Smooth muscle cell (in vitro differentiated cells): ENCODE results near the gene SLC66A3. TPM values are rescaled to one million over a fixed set of nuclear protein-coding genes. Genes with fewer than 3 reads are reported as not detected.
A peak's percentile ranks its signal among the peaks of the same experiment; 100 is the strongest.

Experiments used
- DNase-seq: peaks from one replicate; lab custom pipeline; 2025; ENCODE audit not compliant: unreplicated experiment; lab: John Stamatoyannopoulos, UW
- H2AFZ ChIP-seq: fragments of 200-600 bp; sonication (generic); 2 replicates; pipeline ENCODE4 v1.6.0; 2016; ENCODE audit warnings: antibody characterized with exemption, low read depth, mild to moderate bottlenecking
- H3F3A ChIP-seq: fragments of 200-600 bp; sonication (generic); 2 replicates; pipeline ENCODE4 v1.6.0; 2017; ENCODE audit warnings: antibody characterized with exemption, low read depth
- H3K27ac ChIP-seq: fragments of 200-600 bp; sonication (generic); 2 replicates; pipeline ENCODE4 v1.5.1; 2016; ENCODE audit warnings: low read depth, mild to moderate bottlenecking
- H3K27me3 ChIP-seq: fragments of 200-600 bp; sonication (generic); 2 replicates; pipeline ENCODE4 v1.6.1; 2016; ENCODE audit warnings: low read depth, mild to moderate bottlenecking
- H3K36me3 ChIP-seq: fragments of 200-600 bp; sonication (generic); 2 replicates; pipeline ENCODE4 v1.5.1; 2016; ENCODE audit warnings: low read depth
- H3K4me1 ChIP-seq: fragments of 200-600 bp; sonication (generic); 2 replicates; pipeline ENCODE4 v1.5.1; 2016; ENCODE audit warnings: low read depth
- H3K4me2 ChIP-seq: fragments of 200-600 bp; sonication (generic); 2 replicates; pipeline ENCODE4 v1.6.0; 2016; ENCODE audit warnings: mild to moderate bottlenecking
- H3K4me3 ChIP-seq: fragments of 200-600 bp; sonication (generic); 2 replicates; pipeline ENCODE4 v1.5.1; 2016; ENCODE audit warnings: mild to moderate bottlenecking
- H3K79me2 ChIP-seq: fragments of 200-600 bp; sonication (generic); 2 replicates; pipeline ENCODE4 v1.6.0; 2016; ENCODE audit warnings: low read depth, mild to moderate bottlenecking
- H3K9ac ChIP-seq: fragments of 200-600 bp; sonication (generic); 2 replicates; pipeline ENCODE4 v1.6.0; 2016; ENCODE audit warnings: low read depth
- H3K9me3 ChIP-seq: fragments of 200-600 bp; sonication (generic); replicated peaks from 2 replicates; pipeline ENCODE4 v1.5.1; 2016; ENCODE audit warnings: low read depth
- H4K20me1 ChIP-seq: fragments of 200-600 bp; sonication (generic); 2 replicates; pipeline ENCODE4 v1.6.0; 2016; ENCODE audit warnings: low read depth
- CTCF ChIP-seq: fragments of 200-600 bp; sonication (generic); IDR thresholded peaks from 2 replicates; pipeline ENCODE4 v1.5.1; 2017; ENCODE audit warnings: borderline replicate concordance, mild to moderate bottlenecking, antibody characterized with exemption; ENCODE audit not compliant: insufficient read depth, poor library complexity, severe bottlenecking
- WGBS: methylation state at CpG from one replicate; pipeline ENCODE4 v1.1.7; 2016; ENCODE audit warnings: low lambda C conversion rate; 5-methylcytosine and 5-hydroxymethylcytosine counted together
- polyA plus RNA-seq: library from polyadenylated mRNA; unstranded; fragments of >200 nt; fragmentation: Nextera tagmentation; extraction: Ambion mirVana; gene quantifications from 2 replicates; pipeline ENCODE4 v1.2.1, GENCODE V29; 2016
- total RNA-seq: library from RNA; depleted of rRNA; stranded (reverse); fragments of >200 nt; gene quantifications from 2 replicates; pipeline ENCODE4 v1.2.3, GENCODE V29; 2014

The SLC66A3 gene
- total and polyA plus RNA-seq, 2 experiments from 2014 or later: 33.5 to 37.2 TPM

DNA sequence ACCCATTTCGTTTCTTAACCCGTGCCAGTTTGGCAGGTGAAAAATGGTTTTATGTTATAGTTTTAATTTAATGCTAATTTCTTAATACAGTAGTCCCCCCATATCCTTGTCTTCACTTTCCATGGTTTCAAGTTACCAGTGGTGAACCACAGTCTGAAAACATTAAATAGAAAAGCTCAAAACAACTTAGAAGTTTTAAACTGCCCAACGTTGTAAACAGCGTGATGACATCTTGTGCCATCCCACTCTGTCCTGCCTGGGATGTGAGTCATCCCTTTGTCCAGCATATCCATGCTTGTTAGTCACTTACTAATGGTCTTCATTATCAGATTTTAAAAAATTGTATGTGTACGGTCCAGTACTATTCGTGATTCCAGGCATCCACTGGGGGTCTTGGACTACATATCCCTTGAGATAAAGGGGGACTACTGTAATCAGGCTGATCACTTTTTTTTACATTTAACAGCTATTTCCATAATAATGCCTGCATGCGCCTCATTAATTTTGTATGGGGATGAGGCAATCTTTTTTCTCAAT lies 31.9 kb downstream of the SLC66A3 start:
- no peaks in the 10 kb centered on the region for H3K4me1 ChIP-seq
- no peak for DNase-seq
- peak overlapping the region; percentile 79 for H3K27ac ChIP-seq
- WGBS: 42% methylated on average over 7 of the region's 7 CpGs
- no peaks in the 10 kb centered on the region for H3K9me3 ChIP-seq
- TF ChIP-seq CTCF: no peak
- H4K20me1 ChIP-seq: no peaks in the 10 kb centered on the region
- peak overlapping the region; percentile 53 for H3K4me2 ChIP-seq
- no peaks in the 10 kb centered on the region for H3F3A ChIP-seq
- no peaks in the 10 kb centered on the region for H3K79me2 ChIP-seq
- peak overlapping the region; percentile 13 for H3K9ac ChIP-seq
- H3K36me3 ChIP-seq: peaks cover 15% of the 10 kb centered on the region
- no peak overlapping the region for H3K4me3 ChIP-seq
- no peak overlapping the region for H2AFZ ChIP-seq
- H3K27me3 ChIP-seq: no peaks in the 10 kb centered on the region

DNA sequence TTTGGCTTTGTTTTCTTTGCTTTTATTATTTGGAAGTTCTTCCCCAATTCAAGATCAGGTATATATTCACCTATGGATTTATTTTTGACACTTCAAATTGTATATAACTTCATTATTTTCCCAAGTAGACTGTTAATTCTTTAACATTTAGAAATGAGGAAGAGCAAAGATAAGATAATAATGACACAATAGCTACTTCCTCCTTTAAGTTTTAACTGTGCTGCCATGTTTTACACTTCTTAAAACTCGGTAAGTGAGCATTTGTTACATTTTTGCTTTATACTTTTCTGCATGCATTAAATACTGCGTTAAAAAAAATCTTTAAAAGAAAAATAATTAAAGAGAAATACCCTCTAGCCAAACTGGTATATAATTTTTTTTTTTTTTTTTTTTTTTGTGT lies 32.5 kb downstream of the SLC66A3 start:
- H2AFZ ChIP-seq: no peak overlapping the region
- WGBS: 94% methylated on average over 2 of the region's 2 CpGs
- H3F3A ChIP-seq: no peaks in the 10 kb centered on the region
- H3K4me2 ChIP-seq: peak overlapping the region; percentile 53
- no peak overlapping the region for H3K4me3 ChIP-seq
- H3K27ac ChIP-seq: peak overlapping the region; percentile 79
- DNase-seq: no peak
- no peaks in the 10 kb centered on the region for H4K20me1 ChIP-seq
- TF ChIP-seq CTCF: no peak
- H3K9me3 ChIP-seq: no peaks in the 10 kb centered on the region
- no peaks in the 10 kb centered on the region for H3K4me1 ChIP-seq
- peak overlapping the region; percentile 13 for H3K9ac ChIP-seq
- peaks cover 10% of the 10 kb centered on the region for H3K36me3 ChIP-seq
- H3K27me3 ChIP-seq: no peaks in the 10 kb centered on the region
- no peaks in the 10 kb centered on the region for H3K79me2 ChIP-seq

- Histone ChIP-seq H2AFZ (no peak overlapping the region), H3K9ac (no peak overlapping the region), H4K20me1 (no peaks in the 10 kb centered on the region), H3K36me3 (peaks cover 37% of the 10 kb centered on the region), H3K27ac (no peak overlapping the region), H3K4me1 (no peaks in the 10 kb centered on the region), H3K4me2 (no peak overlapping the region), H3K79me2 (no peaks in the 10 kb centered on the region), H3K9me3 (no peaks in the 10 kb centered on the region), H3F3A (no peaks in the 10 kb centered on the region), H3K27me3 (no peaks in the 10 kb centered on the region), H3K4me3 (no peak overlapping the region)
- TF ChIP-seq CTCF: no peak
- DNase-seq: no peak
- WGBS: over 99% methylated on average over 3 of the region's 3 CpGs
These were observed 41.0 kb downstream of the SLC66A3 start for GRCh38 chr2:11196246-11196645.

- TF ChIP-seq CTCF: no peak
- no peak overlapping the region for H3K4me2 ChIP-seq
- no peak overlapping the region for H3K27ac ChIP-seq
- H4K20me1 ChIP-seq: peaks cover 3% of the 10 kb centered on the region
- H3K36me3 ChIP-seq: peaks cover 26% of the 10 kb centered on the region
- H3K4me3 ChIP-seq: no peak overlapping the region
- H3K9me3 ChIP-seq: no peaks in the 10 kb centered on the region
- DNase-seq: no peak
- no peak overlapping the region for H2AFZ ChIP-seq
- peaks cover 4% of the 10 kb centered on the region for H3F3A ChIP-seq
- no peaks in the 10 kb centered on the region for H3K4me1 ChIP-seq
- H3K79me2 ChIP-seq: no peaks in the 10 kb centered on the region
- 100% methylated on average over 2 of the region's 2 CpGs for WGBS
- no peaks in the 10 kb centered on the region for H3K27me3 ChIP-seq
- no peak overlapping the region for H3K9ac ChIP-seq
These were observed 45.4 kb downstream of the SLC66A3 start for GRCh38 chr2:11200651-11201050.
